Measurements from ENCODE around the gene CHMP3.

CHMP3 gene

DNA sequence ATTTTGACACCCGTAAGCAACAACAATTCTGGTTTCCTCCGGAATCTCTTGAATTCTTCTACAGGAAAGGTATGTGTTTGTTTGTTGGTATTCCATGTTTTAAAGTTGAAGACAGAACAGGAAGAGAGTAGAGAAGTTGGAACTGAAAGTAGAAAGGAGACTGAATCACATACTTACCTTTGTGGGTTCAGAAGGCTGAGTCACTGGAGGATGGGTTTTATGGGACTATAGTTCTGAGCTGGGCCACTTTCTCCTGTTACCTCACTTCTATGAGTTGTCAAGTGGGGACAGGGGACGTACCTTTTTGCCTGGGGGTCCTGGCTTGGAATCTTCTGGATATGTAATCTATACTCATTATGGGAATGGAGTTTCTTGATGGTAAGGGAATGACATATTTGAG lies 81.2 kb downstream of the CHMP3 start:
- Histone ChIP-seq H4K20me1 (ENCODE audit: control insufficient read depth, insufficient read depth, low read depth, low read length) (no peaks in the 10 kb centered on the region), H3K9me2 (replicated peaks; ENCODE audit: control insufficient read depth, low read length) (no peaks in the 10 kb centered on the region), H3F3A (ENCODE audit: control insufficient read depth, insufficient read depth) (no peaks in the 10 kb centered on the region), H3K79me2 (ENCODE audit: control insufficient read depth, low read length) (no peaks in the 10 kb centered on the region), H3K27ac (ENCODE audit: low read depth, low read length) (no peak overlapping the region), H3K4me2 (ENCODE audit: low read length) (no peak overlapping the region), H3K36me3 (ENCODE audit: control insufficient read depth, low read length) (peaks cover 98% of the 10 kb centered on the region), H3K9me3 (ENCODE audit: control insufficient read depth, insufficient read depth, low read length) (no peaks in the 10 kb centered on the region), H3K27me3 (ENCODE audit: control insufficient read depth, low read length) (no peaks in the 10 kb centered on the region), H3K4me1 (ENCODE audit: control insufficient read depth, low read length) (no peaks in the 10 kb centered on the region), H3K4me3 (ENCODE audit: low read length) (no peak overlapping the region)
- TF ChIP-seq, protein P1, sequence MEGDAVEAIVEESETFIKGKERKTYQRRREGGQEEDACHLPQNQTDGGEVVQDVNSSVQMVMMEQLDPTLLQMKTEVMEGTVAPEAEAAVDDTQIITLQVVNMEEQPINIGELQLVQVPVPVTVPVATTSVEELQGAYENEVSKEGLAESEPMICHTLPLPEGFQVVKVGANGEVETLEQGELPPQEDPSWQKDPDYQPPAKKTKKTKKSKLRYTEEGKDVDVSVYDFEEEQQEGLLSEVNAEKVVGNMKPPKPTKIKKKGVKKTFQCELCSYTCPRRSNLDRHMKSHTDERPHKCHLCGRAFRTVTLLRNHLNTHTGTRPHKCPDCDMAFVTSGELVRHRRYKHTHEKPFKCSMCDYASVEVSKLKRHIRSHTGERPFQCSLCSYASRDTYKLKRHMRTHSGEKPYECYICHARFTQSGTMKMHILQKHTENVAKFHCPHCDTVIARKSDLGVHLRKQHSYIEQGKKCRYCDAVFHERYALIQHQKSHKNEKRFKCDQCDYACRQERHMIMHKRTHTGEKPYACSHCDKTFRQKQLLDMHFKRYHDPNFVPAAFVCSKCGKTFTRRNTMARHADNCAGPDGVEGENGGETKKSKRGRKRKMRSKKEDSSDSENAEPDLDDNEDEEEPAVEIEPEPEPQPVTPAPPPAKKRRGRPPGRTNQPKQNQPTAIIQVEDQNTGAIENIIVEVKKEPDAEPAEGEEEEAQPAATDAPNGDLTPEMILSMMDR (IDR thresholded peaks at IDR 0.05; ENCODE audit: low read depth, low read length, poor library complexity, severe bottlenecking), result no peak
- no peak for TF ChIP-seq EZH2phosphoT487 (IDR thresholded peaks at IDR 0.05; ENCODE audit: borderline replicate concordance, low read length)

DNA sequence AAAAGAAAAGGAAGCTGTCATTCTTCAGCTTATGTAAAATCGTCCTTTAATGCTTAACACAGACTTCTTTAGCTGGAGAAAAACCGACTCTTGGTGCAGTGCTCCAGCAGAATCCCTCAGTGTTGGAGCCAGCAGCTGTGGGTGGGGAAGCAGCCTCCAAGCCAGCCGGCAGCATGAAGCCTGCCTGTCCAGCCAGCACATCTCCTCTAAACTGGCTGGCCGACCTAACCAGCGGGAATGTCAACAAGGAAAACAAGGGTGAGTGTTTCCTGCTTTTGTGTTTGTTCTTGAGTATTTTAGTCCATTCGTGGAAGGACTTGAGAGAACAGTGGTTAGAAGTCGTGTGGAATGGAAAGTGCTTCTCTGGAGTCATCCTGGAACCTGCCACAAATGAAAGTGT lies 83.1 kb downstream of the CHMP3 start:
- Histone ChIP-seq H3F3A (ENCODE audit: control insufficient read depth, insufficient read depth) (no peaks in the 10 kb centered on the region), H3K4me1 (ENCODE audit: control insufficient read depth, low read length) (no peaks in the 10 kb centered on the region), H3K27me3 (ENCODE audit: control insufficient read depth, low read length) (no peaks in the 10 kb centered on the region), H3K4me3 (ENCODE audit: low read length) (no peak overlapping the region), H3K27ac (ENCODE audit: low read depth, low read length) (no peak overlapping the region), H3K4me2 (ENCODE audit: low read length) (no peak overlapping the region), H3K36me3 (ENCODE audit: control insufficient read depth, low read length) (peaks cover 95% of the 10 kb centered on the region), H4K20me1 (ENCODE audit: control insufficient read depth, insufficient read depth, low read depth, low read length) (no peaks in the 10 kb centered on the region), H3K79me2 (ENCODE audit: control insufficient read depth, low read length) (no peaks in the 10 kb centered on the region), H3K9me3 (ENCODE audit: control insufficient read depth, insufficient read depth, low read length) (no peaks in the 10 kb centered on the region), H3K9me2 (replicated peaks; ENCODE audit: control insufficient read depth, low read length) (no peaks in the 10 kb centered on the region)
- no peak for TF ChIP-seq EZH2phosphoT487 (IDR thresholded peaks at IDR 0.05; ENCODE audit: borderline replicate concordance, low read length)
- TF ChIP-seq, protein P1 (IDR thresholded peaks at IDR 0.05; ENCODE audit: low read depth, low read length, poor library complexity, severe bottlenecking), result no peak

DNA sequence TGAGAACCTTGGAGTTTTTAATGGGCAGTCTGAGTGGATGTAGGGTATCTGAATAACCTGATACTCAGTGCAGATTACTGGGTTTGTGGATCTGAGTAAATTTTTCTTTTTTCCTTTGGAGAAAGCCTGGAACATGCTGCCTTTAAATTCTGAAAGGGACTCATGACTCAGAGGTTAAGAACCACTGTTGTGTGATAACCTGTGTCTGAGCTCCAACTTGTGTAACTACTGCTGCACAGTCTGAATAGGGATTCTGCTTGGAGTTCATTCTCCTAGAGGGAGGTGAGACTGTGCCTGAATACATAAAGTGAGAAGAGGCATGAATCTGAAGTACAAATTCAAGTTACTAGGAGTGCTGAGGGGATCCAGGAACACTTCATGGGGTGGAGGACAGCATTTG lies 85.9 kb downstream of the CHMP3 start:
- TF ChIP-seq, protein P1 (IDR thresholded peaks at IDR 0.05; ENCODE audit: low read depth, low read length, poor library complexity, severe bottlenecking), result no peak
- TF ChIP-seq EZH2phosphoT487 (IDR thresholded peaks at IDR 0.05; ENCODE audit: borderline replicate concordance, low read length), result no peak
- Histone ChIP-seq H3K9me2 (replicated peaks; ENCODE audit: control insufficient read depth, low read length) (no peaks in the 10 kb centered on the region), H3K27ac (ENCODE audit: low read depth, low read length) (no peak overlapping the region), H3K27me3 (ENCODE audit: control insufficient read depth, low read length) (no peaks in the 10 kb centered on the region), H3K79me2 (ENCODE audit: control insufficient read depth, low read length) (no peaks in the 10 kb centered on the region), H3K4me1 (ENCODE audit: control insufficient read depth, low read length) (no peaks in the 10 kb centered on the region), H3K36me3 (ENCODE audit: control insufficient read depth, low read length) (peaks cover 94% of the 10 kb centered on the region), H3K9me3 (ENCODE audit: control insufficient read depth, insufficient read depth, low read length) (no peaks in the 10 kb centered on the region), H3K4me2 (ENCODE audit: low read length) (no peak overlapping the region), H3F3A (ENCODE audit: control insufficient read depth, insufficient read depth) (no peaks in the 10 kb centered on the region), H4K20me1 (ENCODE audit: control insufficient read depth, insufficient read depth, low read depth, low read length) (no peaks in the 10 kb centered on the region), H3K4me3 (ENCODE audit: low read length) (no peak overlapping the region)

DNA sequence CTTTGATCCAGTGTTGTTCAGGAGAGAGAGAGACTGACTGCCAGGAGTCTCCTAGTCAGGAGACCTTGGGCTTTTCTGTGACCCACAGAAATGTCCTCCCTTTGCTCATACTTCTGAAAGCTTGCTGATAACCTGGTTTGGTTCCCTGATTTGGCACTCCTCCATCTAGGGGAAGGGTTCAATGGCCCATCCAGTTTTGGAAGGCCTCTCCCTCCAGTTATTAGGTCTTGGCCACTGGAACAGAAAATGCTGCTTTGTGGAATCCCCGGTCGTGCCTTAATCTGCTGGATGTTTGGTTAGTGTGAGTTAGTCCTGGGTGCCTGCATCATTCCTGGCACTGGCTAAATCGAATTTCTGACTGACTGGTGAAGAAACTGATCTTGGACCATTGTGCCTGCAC lies 86.3 kb downstream of the CHMP3 start:
- no peaks in the 10 kb centered on the region for H3F3A ChIP-seq (ENCODE audit: control insufficient read depth, insufficient read depth)
- peaks cover 94% of the 10 kb centered on the region for H3K36me3 ChIP-seq (ENCODE audit: control insufficient read depth, low read length)
- H3K27ac ChIP-seq (ENCODE audit: low read depth, low read length), result no peak overlapping the region
- no peak overlapping the region for H3K4me3 ChIP-seq (ENCODE audit: low read length)
- H3K9me2 ChIP-seq (replicated peaks; ENCODE audit: control insufficient read depth, low read length), result no peaks in the 10 kb centered on the region
- no peak overlapping the region for H3K4me2 ChIP-seq (ENCODE audit: low read length)
- H4K20me1 ChIP-seq (ENCODE audit: control insufficient read depth, insufficient read depth, low read depth, low read length), result no peaks in the 10 kb centered on the region
- TF ChIP-seq, protein P1 (IDR thresholded peaks at IDR 0.05; ENCODE audit: low read depth, low read length, poor library complexity, severe bottlenecking), result no peak
- TF ChIP-seq EZH2phosphoT487 (IDR thresholded peaks at IDR 0.05; ENCODE audit: borderline replicate concordance, low read length), result no peak
- H3K9me3 ChIP-seq (ENCODE audit: control insufficient read depth, insufficient read depth, low read length), result no peaks in the 10 kb centered on the region
- no peaks in the 10 kb centered on the region for H3K79me2 ChIP-seq (ENCODE audit: control insufficient read depth, low read length)
- H3K27me3 ChIP-seq (ENCODE audit: control insufficient read depth, low read length), result no peaks in the 10 kb centered on the region
- no peaks in the 10 kb centered on the region for H3K4me1 ChIP-seq (ENCODE audit: control insufficient read depth, low read length)

Data from DOHH2 (cell line).